Measurements from ENCODE around the gene LHFPL3. TPM values are rescaled to one million over a fixed set of nuclear protein-coding genes. Genes with fewer than 3 reads are reported as not detected.

LHFPL3 gene
- total RNA-seq, 2 donors from 2014 or later = not detected

DNA sequence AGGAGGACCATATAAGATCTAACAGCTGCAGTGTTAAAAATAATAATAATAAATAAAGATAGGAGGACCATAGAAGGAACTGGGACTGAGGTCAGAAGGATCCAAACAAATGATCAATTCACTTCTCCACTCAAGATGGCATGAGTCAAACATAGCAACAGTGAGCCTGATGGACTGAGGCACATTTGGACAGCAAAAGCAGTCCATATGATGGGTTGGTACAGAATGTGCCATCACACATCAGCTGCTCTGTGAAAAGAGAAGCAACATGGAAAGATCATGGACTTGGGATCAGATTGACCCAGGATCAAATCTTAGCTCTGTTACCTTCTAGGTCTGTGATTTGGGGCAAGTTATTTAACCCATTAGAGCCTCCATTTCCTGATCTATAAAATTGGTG, 496.7 kb downstream of the LHFPL3 start:
- H3K27ac ChIP-seq = no peak overlapping the region
- no peak overlapping the region for H3K4me3 ChIP-seq
- ATAC-seq (ENCODE audit: insufficient number of reproducible peaks, low FRiP score, low read depth) = no peak
- no peak for TF ChIP-seq CTCF (IDR thresholded peaks at IDR 0.05)
- no peaks in the 10 kb centered on the region for H3K4me1 ChIP-seq (ENCODE audit: control insufficient read depth in 1 of 2, low read depth in 2 of 2)
- DNase-seq (ENCODE audit: low spot score) = no peak
- no peaks in the 10 kb centered on the region for H3K27me3 ChIP-seq (replicated peaks; ENCODE audit: insufficient read depth)
- H3K9me3 ChIP-seq = no peaks in the 10 kb centered on the region
- H3K36me3 ChIP-seq = no peaks in the 10 kb centered on the region

GRCh38 chr7:104826135-104826534, 497.7 kb downstream of the LHFPL3 start:
- Histone ChIP-seq H3K27me3 (replicated peaks; ENCODE audit: insufficient read depth) (no peaks in the 10 kb centered on the region), H3K27ac (no peak overlapping the region), H3K4me3 (no peak overlapping the region), H3K36me3 (no peaks in the 10 kb centered on the region), H3K4me1 (ENCODE audit: control insufficient read depth in 1 of 2, low read depth in 2 of 2) (no peaks in the 10 kb centered on the region), H3K9me3 (no peaks in the 10 kb centered on the region)
- TF ChIP-seq CTCF (IDR thresholded peaks at IDR 0.05) = no peak
- ATAC-seq (ENCODE audit: insufficient number of reproducible peaks, low FRiP score, low read depth) (no peak), DNase-seq (ENCODE audit: low spot score) (no peak)

DNA sequence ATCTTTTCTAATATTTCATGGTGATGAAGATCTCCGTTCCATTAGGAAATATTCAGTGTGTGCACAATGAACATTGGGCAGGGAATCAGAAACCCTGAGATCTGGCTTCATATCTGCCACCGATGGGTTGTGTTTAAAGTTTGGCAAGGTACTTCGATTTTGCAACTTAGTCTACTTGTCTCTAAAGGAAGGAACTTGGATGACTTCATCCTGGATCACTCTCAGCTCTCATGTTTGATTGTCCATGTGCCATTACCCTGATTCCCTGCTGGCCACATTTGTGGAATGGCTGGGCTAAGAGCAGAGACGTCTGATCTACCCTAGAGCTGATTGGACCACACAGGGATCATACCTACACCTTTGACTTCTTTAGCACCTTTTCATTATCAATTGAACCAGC, 508.6 kb downstream of the LHFPL3 start:
- Histone ChIP-seq H3K4me3 (no peak overlapping the region), H3K36me3 (no peaks in the 10 kb centered on the region), H3K9me3 (no peaks in the 10 kb centered on the region), H3K27me3 (replicated peaks; ENCODE audit: insufficient read depth) (no peaks in the 10 kb centered on the region), H3K4me1 (ENCODE audit: control insufficient read depth in 1 of 2, low read depth in 2 of 2) (no peaks in the 10 kb centered on the region), H3K27ac (no peak overlapping the region)
- no peak for ATAC-seq (ENCODE audit: insufficient number of reproducible peaks, low FRiP score, low read depth)
- DNase-seq (ENCODE audit: low spot score) = no peak
- no peak for TF ChIP-seq CTCF (IDR thresholded peaks at IDR 0.05)

DNA sequence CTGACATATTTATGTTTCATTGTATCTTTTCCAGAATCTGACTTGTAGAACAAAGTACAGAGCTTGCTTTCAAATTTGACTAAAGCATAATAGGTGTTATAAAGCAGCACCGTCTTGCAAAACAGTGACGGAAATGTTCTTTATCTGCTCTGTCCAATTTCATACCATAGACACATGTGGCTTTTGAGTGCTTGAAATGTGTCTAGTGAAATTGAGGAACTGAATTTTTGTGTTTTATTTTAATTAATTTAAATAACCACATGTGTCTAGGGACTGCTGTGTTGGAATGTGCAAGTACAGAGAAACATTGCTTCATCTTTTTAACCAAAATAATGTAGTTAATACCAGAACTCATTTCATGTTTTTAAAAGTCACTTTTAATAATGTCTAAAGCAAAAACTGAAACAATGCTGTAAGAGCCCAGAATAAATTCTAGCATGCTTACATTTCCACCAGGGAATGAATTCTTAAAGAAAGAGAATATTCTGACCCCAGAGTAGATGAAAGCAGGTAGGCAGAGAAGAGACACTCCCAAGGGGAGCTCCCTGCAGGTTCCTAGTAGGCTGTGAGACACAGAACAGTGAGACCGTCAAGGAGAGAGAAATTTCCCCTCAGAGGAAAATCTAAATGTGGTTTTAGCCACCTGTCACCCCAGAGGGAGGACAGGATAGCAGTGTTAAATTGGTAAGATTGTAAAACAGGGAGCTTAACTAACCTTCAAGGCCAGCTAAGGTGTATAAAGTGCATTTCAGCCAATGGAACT, 510.3 kb downstream of the LHFPL3 start:
- H3K9me3 ChIP-seq = no peaks in the 10 kb centered on the region
- no peaks in the 10 kb centered on the region for H3K27me3 ChIP-seq (replicated peaks; ENCODE audit: insufficient read depth)
- ATAC-seq (ENCODE audit: insufficient number of reproducible peaks, low FRiP score, low read depth) (no peak), DNase-seq (ENCODE audit: low spot score) (no peak)
- no peaks in the 10 kb centered on the region for H3K36me3 ChIP-seq
- H3K4me3 ChIP-seq = no peak overlapping the region
- no peak overlapping the region for H3K27ac ChIP-seq
- no peaks in the 10 kb centered on the region for H3K4me1 ChIP-seq (ENCODE audit: control insufficient read depth in 1 of 2, low read depth in 2 of 2)
- TF ChIP-seq CTCF (IDR thresholded peaks at IDR 0.05) = no peak

- Histone ChIP-seq H3K4me1 (ENCODE audit: control insufficient read depth in 1 of 2, low read depth in 2 of 2) (no peaks in the 10 kb centered on the region), H3K36me3 (no peaks in the 10 kb centered on the region), H3K9me3 (no peaks in the 10 kb centered on the region), H3K27me3 (replicated peaks; ENCODE audit: insufficient read depth) (no peaks in the 10 kb centered on the region), H3K27ac (no peak overlapping the region), H3K4me3 (no peak overlapping the region)
- no peak for TF ChIP-seq CTCF (IDR thresholded peaks at IDR 0.05)
- ATAC-seq (ENCODE audit: insufficient number of reproducible peaks, low FRiP score, low read depth) = no peak
- DNase-seq (ENCODE audit: low spot score) = no peak
Observed at GRCh38 chr7:104839842-104840241, 511.4 kb downstream of the LHFPL3 start.
